GM18517 (cell line): ENCODE data around the gene TUNAR.

Experiments
- ATAC-seq: cut with Tn5 transposase; IDR thresholded peaks from one replicate; pipeline ENCODE4 v1.9.1; 2021; ENCODE audit warnings: mild to moderate bottlenecking, moderate library complexity; ENCODE audit not compliant: unreplicated experiment

TUNAR gene

GRCh38 chr14:95910628-95911027, 34.0 kb downstream of the TUNAR start:
- no peak for ATAC-seq

GRCh38 chr14:95911456-95911855, 34.8 kb downstream of the TUNAR start:
- no peak for ATAC-seq

GRCh38 chr14:95915330-95915729, 38.7 kb downstream of the TUNAR start:
- ATAC-seq = no peak

- ATAC-seq = no peak
These were observed 41.8 kb downstream of the TUNAR start for GRCh38 chr14:95918466-95918865.

GRCh38 chr14:95920769-95921438, 44.3 kb downstream of the TUNAR start:
- no peak for ATAC-seq

- no peak for ATAC-seq
These were observed 45.4 kb downstream of the TUNAR start for GRCh38 chr14:95922080-95922479.

- ATAC-seq = no peak
These were observed 52.1 kb downstream of the TUNAR start for GRCh38 chr14:95928751-95929150.

DNA sequence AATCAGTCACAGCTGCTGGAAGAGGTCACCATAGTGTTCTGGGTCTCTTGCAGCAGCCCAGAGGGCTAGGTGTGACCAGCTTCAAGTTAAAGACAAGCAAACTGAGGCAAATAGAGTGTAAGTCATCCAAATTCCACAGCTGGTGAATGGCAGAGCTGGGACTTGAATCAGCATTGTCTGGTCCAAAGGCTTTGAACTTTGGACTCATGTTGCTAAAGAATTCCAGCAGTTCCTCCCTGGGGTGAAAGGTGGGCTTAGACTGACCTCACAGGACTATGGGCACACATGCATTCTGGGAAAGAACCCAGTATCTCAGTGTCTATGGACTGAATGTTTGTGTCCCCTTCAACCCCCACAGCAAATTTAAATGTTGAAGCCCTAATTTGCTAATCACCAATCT, 54.8 kb downstream of the TUNAR start:
- no peak for ATAC-seq

DNA sequence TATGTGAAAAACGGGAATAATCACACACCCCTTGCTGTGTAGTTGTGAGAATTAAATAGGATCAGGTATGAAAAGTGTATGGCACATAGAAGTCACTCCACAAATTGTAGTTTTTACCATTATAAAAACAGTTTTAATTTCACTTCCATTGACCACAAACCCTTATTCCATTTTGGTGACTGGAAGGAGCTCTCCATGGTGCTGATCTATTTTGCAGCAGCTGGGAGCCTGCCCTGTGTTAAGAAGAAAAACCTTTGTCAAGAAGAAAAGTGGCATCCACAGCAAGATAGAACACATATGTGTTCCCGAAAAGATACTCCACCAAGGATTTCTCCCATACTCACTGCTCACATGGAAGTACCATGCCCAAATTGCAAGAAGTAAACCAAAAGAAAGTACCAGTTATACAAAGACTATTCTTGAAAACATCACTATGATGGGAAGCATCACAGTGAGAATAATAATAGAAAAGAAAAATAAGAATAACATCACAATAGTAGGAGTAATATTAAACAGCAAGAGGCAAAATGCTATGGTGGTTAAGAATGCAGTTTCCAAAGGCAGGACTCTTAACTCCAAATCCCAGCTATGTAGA, 58.7 kb downstream of the TUNAR start:
- ATAC-seq = no peak

- no peak for ATAC-seq
These were observed 59.4 kb downstream of the TUNAR start for GRCh38 chr14:95936041-95936440.

DNA sequence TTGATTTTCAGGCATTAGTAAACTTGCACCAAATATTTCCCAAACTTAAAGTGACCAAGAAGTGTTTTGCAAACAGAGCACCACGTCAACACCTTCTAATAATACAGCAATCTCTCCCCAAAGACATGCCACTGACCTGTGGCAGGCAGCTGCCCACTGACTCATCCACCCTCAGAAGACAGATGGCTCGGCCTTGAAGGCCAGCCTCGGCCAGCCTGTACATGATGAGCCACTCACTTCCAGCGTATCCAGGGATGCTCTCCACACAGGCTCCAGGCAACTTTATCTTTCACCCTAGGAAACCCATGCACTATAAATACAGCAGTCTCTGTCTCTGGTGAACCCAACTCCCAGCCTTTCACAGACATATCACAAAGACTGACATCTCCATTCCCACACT, 62.7 kb downstream of the TUNAR start:
- ATAC-seq = no peak

DNA sequence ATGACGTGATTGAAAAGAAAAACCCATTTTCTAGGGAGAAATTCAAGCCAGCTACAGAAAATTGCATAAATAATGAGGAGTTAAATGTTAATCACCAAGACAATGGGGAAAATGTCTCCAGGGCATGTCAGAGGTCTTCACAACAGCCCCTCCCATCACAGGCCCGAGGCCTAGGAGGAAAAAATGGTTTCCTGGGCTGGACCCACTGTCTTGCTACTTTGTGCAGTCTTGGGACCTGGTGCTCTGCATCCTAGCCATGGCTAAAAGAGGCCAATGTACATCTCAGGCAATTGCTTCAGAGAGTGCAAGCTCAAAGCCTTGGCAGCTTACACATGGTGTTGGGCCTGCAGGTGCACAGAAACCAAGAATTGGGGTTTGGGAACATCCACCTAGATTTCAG, 65.3 kb downstream of the TUNAR start:
- no peak for ATAC-seq

DNA sequence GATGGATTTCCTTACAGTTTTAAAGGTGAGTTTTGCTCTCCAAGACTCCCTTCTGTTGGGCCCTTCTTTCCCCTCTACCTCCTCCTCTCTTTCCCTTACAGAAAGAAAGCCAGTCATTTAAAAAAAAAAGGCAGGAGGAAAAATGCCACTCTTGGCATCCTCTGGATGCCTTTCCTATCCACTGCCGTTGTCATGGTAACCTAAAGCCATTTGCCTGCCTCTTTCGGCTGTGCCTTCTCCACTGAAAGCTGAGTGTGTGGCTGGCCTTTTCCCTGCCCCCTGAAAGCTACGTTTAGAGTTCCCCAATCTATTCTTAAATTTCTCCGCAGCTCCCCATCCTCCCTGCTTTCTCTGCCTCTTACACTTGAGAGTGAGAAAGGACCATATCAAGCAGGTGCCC, 67.1 kb downstream of the TUNAR start:
- no peak for ATAC-seq

GRCh38 chr14:95944462-95944861, 67.8 kb downstream of the TUNAR start:
- no peak for ATAC-seq

DNA sequence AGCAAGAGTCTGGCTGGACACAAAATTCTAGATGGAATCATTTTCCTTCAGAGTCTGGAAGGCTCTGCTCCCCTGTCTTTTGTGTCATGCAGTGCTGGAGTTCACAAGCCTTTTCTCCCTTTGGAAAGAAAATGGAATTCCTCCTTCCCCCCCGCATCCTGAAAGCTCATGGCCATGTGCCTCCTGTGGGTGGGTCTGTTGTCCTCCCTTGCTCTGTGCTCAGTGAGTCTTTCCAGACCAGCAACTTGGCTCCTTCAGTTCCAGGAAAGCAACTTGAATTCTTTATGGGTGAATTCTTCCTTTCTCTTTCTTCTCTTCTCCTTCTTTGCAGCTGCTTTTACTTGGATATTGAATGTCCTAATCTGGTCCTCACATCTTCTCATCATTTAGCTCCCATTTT, 70.2 kb downstream of the TUNAR start:
- no peak for ATAC-seq

GRCh38 chr14:95948558-95948981, 71.9 kb downstream of the TUNAR start:
- ATAC-seq = no peak

DNA sequence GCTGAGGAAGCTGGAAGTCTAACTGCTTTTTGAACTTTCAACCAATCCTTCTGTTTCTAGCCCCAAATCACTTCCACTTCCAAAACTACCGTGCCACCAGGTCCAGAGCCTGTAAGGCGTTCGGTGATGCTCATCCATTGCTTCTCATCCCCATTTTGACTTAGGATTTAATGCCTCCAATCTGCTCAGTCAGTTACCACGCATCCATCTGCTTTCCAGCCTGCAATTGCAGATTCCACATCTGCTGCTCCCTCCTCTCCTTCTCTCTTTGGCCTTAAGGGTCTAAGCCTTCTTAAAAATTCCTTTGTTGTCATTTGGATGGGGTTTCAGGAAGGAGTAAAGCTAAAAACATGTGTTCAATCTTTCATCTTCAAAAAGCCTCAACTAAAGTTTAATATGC, 74.7 kb downstream of the TUNAR start:
- no peak for ATAC-seq

DNA sequence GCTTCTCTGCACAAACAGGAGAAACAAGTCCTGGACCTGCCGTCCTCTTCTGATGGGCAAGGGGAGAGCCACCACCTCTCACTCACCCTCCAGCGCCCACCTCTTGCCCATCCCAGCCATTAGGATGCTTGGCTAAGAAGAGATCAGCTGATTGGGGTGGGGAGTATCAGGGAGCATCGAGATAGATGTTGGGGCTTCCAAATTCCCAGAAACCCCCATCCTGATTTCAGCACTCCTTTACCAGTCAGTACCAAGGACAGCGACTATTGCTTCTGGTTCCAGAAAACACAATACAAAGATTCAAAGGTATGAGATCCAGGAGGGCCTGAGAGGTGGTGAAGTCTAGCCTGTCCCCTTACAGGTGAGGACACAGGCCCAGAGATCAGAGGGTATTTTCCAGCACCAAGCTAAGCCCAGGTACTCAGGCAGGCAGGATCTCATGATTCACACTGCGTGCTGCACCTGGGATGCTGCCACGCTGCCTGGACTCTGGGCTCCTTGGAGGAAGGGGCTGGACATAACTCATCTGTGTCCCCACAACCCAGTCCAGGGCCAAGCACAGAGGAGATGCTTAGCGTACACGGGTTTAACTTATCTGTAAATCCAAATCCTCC, 76.6 kb downstream of the TUNAR start:
- ATAC-seq = no peak

- no peak for ATAC-seq
These were observed 80.2 kb downstream of the TUNAR start for GRCh38 chr14:95956601-95957460.

GRCh38 chr14:95958105-95958504, 81.5 kb downstream of the TUNAR start:
- ATAC-seq = no peak

DNA sequence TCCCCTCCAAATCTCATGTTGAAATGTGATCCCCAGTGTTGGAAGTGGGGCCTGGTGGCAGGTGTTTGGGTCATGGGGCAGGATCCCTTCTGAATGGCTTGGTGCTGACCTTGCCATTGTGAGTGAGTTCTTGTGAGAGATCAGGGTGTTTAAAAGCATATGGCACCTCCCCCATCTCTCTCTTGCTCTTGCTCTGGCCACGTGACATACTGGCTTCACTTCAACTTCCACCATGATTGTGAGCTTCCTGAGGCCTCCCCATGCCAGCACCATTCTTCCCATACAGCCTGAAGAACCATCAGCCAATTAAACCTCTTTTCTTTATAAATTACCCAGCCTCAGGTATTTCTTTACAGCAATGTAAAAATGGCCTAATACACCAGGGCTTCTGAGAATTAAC, 82.7 kb downstream of the TUNAR start:
- ATAC-seq = no peak

DNA sequence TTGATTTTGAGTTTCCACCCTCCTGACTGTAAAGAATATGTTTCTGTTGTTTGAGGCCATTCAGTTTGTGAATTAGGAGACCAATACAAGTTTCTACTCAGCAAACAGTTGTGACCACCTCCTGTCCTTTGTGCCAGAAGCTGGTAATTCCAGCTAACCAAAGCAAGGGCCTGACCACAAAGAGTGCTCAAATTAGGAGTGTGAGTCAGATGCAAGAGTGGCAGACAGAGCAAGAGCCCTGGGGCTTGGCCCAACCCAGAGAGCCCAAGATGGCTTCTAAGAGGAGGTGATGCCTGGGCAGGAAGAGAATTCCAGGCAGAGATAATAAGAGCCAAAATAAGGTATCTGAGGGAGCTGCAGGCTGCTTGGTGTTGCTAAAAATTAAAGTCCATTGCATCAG, 84.8 kb downstream of the TUNAR start:
- no peak for ATAC-seq
